ENCODE measurements around the gene ARHGAP29. TPM values are rescaled to one million over a fixed set of nuclear protein-coding genes. Genes with fewer than 3 reads are reported as not detected.

Gene ARHGAP29
- total RNA-seq, 4 donors from 2014 or later, result 4.1 to 8.9 (median 5.4) TPM

GRCh38 chr1:94146273-94146672 is 91.1 kb downstream of the ARHGAP29 start:
- Histone ChIP-seq H3K27me3 (no peaks in the 10 kb centered on the region), H3K27ac (no peak overlapping the region), H3K4me3 (no peak overlapping the region), H3K36me3 (no peaks in the 10 kb centered on the region), H3K9me3 (no peaks in the 10 kb centered on the region), H3K4me1 (no peaks in the 10 kb centered on the region)
- intact Hi-C loops (cut with DNase I; ENCODE audit: low total_unique reads), result no loop called here
- no peak for DNase-seq
- in situ Hi-C loops (cut with MboI; ENCODE audit: low pct_ligation_motif_present in 1 of 4, low pct_unique_long_range_greater_than_20kb in 1 of 4, low sequenced_read_pairs in 3 of 4), result no loop called here
- 88 to 94% methylated on average over 3 to 5 of the region's 5 CpGs for WGBS, 2 donors (ENCODE audit: low coverage in 1 of 2)
- TF ChIP-seq POLR2A (IDR thresholded peaks at IDR 0.05) (no peak), EP300 (IDR thresholded peaks at IDR 0.05; ENCODE audit: low read depth) (no peak), POLR2AphosphoS5 (IDR thresholded peaks at IDR 0.05) (no peak), CTCF (IDR thresholded peaks at IDR 0.05) (no peak)

GRCh38 chr1:94144836-94145235 is 92.5 kb downstream of the ARHGAP29 start:
- TF ChIP-seq POLR2AphosphoS5 (IDR thresholded peaks at IDR 0.05) (no peak), EP300 (IDR thresholded peaks at IDR 0.05; ENCODE audit: low read depth) (no peak), POLR2A (IDR thresholded peaks at IDR 0.05) (no peak), CTCF (IDR thresholded peaks at IDR 0.05) (no peak)
- no peak overlapping the region for H3K27ac ChIP-seq
- no peak overlapping the region for H3K4me3 ChIP-seq
- no peaks in the 10 kb centered on the region for H3K27me3 ChIP-seq
- intact Hi-C loops (cut with DNase I; ENCODE audit: low total_unique reads) (no loop called here), in situ Hi-C loops (cut with MboI; ENCODE audit: low pct_ligation_motif_present in 1 of 4, low pct_unique_long_range_greater_than_20kb in 1 of 4, low sequenced_read_pairs in 3 of 4) (no loop called here)
- no peak for DNase-seq
- WGBS, 2 donors (ENCODE audit: low coverage in 1 of 2), result 60 to 71% methylated on average over 1 of the region's 1 CpG
- H3K9me3 ChIP-seq, result no peaks in the 10 kb centered on the region
- H3K4me1 ChIP-seq, result no peaks in the 10 kb centered on the region
- H3K36me3 ChIP-seq, result no peaks in the 10 kb centered on the region

- Histone ChIP-seq H3K9me3 (no peaks in the 10 kb centered on the region), H3K36me3 (no peaks in the 10 kb centered on the region), H3K27ac (no peak overlapping the region), H3K4me1 (no peaks in the 10 kb centered on the region), H3K27me3 (no peaks in the 10 kb centered on the region), H3K4me3 (no peak overlapping the region)
- in situ Hi-C loops (cut with MboI; ENCODE audit: low pct_ligation_motif_present in 1 of 4, low pct_unique_long_range_greater_than_20kb in 1 of 4, low sequenced_read_pairs in 3 of 4), result no loop called here
- TF ChIP-seq POLR2AphosphoS5 (IDR thresholded peaks at IDR 0.05) (no peak), CTCF (IDR thresholded peaks at IDR 0.05) (no peak), POLR2A (IDR thresholded peaks at IDR 0.05) (no peak), EP300 (IDR thresholded peaks at IDR 0.05; ENCODE audit: low read depth) (no peak)
- DNase-seq, result no peak
- intact Hi-C loops (cut with DNase I; ENCODE audit: low total_unique reads), result no loop called here
Measured at GRCh38 chr1:94143809-94144176, 93.6 kb downstream of the ARHGAP29 start.

- Histone ChIP-seq H3K9me3 (no peaks in the 10 kb centered on the region), H3K36me3 (no peaks in the 10 kb centered on the region), H3K27ac (no peak overlapping the region), H3K27me3 (no peaks in the 10 kb centered on the region), H3K4me1 (no peaks in the 10 kb centered on the region), H3K4me3 (no peak overlapping the region)
- in situ Hi-C loops (cut with MboI; ENCODE audit: low pct_ligation_motif_present in 1 of 4, low pct_unique_long_range_greater_than_20kb in 1 of 4, low sequenced_read_pairs in 3 of 4) (no loop called here), intact Hi-C loops (cut with DNase I; ENCODE audit: low total_unique reads) (no loop called here)
- WGBS, 2 donors (ENCODE audit: low coverage in 1 of 2), result 60 to 80% methylated on average over 1 to 2 of the region's 2 CpGs
- TF ChIP-seq EP300 (IDR thresholded peaks at IDR 0.05; ENCODE audit: low read depth) (no peak), POLR2AphosphoS5 (IDR thresholded peaks at IDR 0.05) (no peak)
- no peak for DNase-seq
Measured at GRCh38 chr1:94143173-94143808, 94.1 kb downstream of the ARHGAP29 start.

GRCh38 chr1:94142583-94142982 is 94.8 kb downstream of the ARHGAP29 start:
- Histone ChIP-seq H3K9me3 (no peaks in the 10 kb centered on the region), H3K4me3 (no peak overlapping the region), H3K36me3 (no peaks in the 10 kb centered on the region), H3K4me1 (no peaks in the 10 kb centered on the region), H3K27ac (no peak overlapping the region), H3K27me3 (no peaks in the 10 kb centered on the region)
- 81% methylated on average over 2 of the region's 2 CpGs; no CpG with 5 or more reads in 1 of the 2 donors for WGBS, 2 donors (ENCODE audit: low coverage in 1 of 2)
- DNase-seq, result no peak
- intact Hi-C loops (cut with DNase I; ENCODE audit: low total_unique reads) (no loop called here), in situ Hi-C loops (cut with MboI; ENCODE audit: low pct_ligation_motif_present in 1 of 4, low pct_unique_long_range_greater_than_20kb in 1 of 4, low sequenced_read_pairs in 3 of 4) (no loop called here)
- no peak for TF ChIP-seq POLR2A (IDR thresholded peaks at IDR 0.05)
- TF ChIP-seq CTCF (IDR thresholded peaks at IDR 0.05), result no peak
- TF ChIP-seq POLR2AphosphoS5 (IDR thresholded peaks at IDR 0.05), result no peak
- TF ChIP-seq EP300 (IDR thresholded peaks at IDR 0.05; ENCODE audit: low read depth), result no peak
